Measurements from ENCODE around the gene SRRM3. TPM values are rescaled to one million over a fixed set of nuclear protein-coding genes. Genes with fewer than 3 reads are reported as not detected.

The SRRM3 gene
- polyA plus RNA-seq, 2 of the 4 experiments (the other 2 are of a cell fraction) = 2.4 to 7.0 TPM

GRCh38 chr7:76261329-76261728 lies 59.6 kb downstream of the SRRM3 start:
- CTCF ChIA-PET = interaction anchor here (1.7 to 9.6 kb wide), 9 partner anchors 20 to 197 kb away, joined by 5 to 127 read pairs (median 18); partner anchors contain the start of gene SRRM3
- WGBS (ENCODE audit: missing lambda C conversion rate) = 91% methylated on average over 11 of the region's 11 CpGs
- POLR2A ChIA-PET = no interaction called here

DNA sequence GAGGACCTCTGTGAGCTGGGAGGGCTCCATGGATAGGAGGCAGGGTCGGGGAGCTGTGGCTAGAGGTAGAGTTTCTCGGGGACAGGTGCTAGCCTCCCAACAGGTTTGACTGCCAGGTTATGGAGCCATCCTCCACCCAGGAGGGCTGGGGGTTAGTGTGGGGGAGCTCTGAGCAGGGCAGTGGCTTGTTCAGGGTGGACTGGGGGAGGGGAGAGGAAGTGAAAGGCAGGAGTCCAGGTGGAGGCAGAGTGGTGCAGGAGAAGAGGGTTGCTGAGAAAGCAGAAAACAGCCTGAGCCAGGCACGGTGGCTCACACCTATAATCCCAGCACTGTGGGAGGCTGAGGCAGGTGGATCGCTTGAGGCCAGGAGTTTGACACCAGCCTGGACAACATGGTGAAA lies 60.2 kb downstream of the SRRM3 start:
- ChIA-PET POLR2A (interaction anchor here (1.1 kb wide), 1 partner anchor 193 kb away, joined by 4 read pairs; no protein-coding TSS in a partner anchor), CTCF (interaction anchor here (0.6 to 9.6 kb wide), 28 partner anchors 10 to 307 kb away, joined by 3 to 127 read pairs (median 7); partner anchors contain the start of gene SRRM3)
- no peak for DNase-seq (ENCODE audit: low read depth in 1 of 2, low spot score in 1 of 2)

More at GRCh38 chr7:76261329-76261728, 59.6 kb downstream of the SRRM3 start:
- H3K4me2 ChIP-seq = no peak overlapping the region
- no peak for DNase-seq (ENCODE audit: low read depth in 1 of 2, low spot score in 1 of 2)
- TF ChIP-seq MAZ (IDR thresholded peaks at IDR 0.05; ENCODE audit: borderline replicate concordance, low read depth, low read length) (no peak), HOXA7 (CRISPR knock-in tag; IDR thresholded peaks at IDR 0.05) (no peak), RNF2 (IDR thresholded peaks at IDR 0.05; ENCODE audit: borderline replicate concordance, low read depth) (no peak)
- FAIRE-seq = no peak
- no peak overlapping the region for H3K4me3 ChIP-seq
- no peaks in the 10 kb centered on the region for H3K9me3 ChIP-seq
- H3K4me1 ChIP-seq = 0 out of 3 replicates have a peak, but pooled peaks cover 2% of the 10 kb centered on the region
- no peak overlapping the region for H3K27ac ChIP-seq
- ATAC-seq = no peak

More for the DNA sequence above, 60.2 kb downstream of the SRRM3 start:
- TF ChIP-seq POLR2A (IDR thresholded peaks at IDR 0.05; ENCODE audit: low read length) (no peak), HOXB13 (CRISPR knock-in tag; IDR thresholded peaks at IDR 0.05; ENCODE audit: low read depth) (no peak), HEYL (CRISPR knock-in tag; IDR thresholded peaks at IDR 0.05) (no peak), REST (IDR thresholded peaks at IDR 0.05) (no peak), KDM1A (IDR thresholded peaks at IDR 0.05; ENCODE audit: low read depth) (no peak), BCL3 (IDR thresholded peaks at IDR 0.05) (no peak), ESRRA (IDR thresholded peaks at IDR 0.05; ENCODE audit: borderline replicate concordance, low read length) (no peak), E2F6 (IDR thresholded peaks at IDR 0.05; ENCODE audit: borderline replicate concordance, low read depth) (no peak), MAFK (IDR thresholded peaks at IDR 0.05; ENCODE audit: partially characterized antibody) (no peak), POLR2AphosphoS2 (conservative IDR thresholded peaks at IDR 0.05; ENCODE audit: low read length) (no peak), TP53 (CRISPR knock-in tag; IDR thresholded peaks at IDR 0.05) (no peak), EHMT2 (IDR thresholded peaks at IDR 0.05; ENCODE audit: low read depth) (no peak), ZFP36 (IDR thresholded peaks at IDR 0.05; ENCODE audit: borderline replicate concordance, partially characterized antibody) (no peak), PBX3 (IDR thresholded peaks at IDR 0.05) (no peak), NFE2L2 (conservative IDR thresholded peaks at IDR 0.05; ENCODE audit: low read length) (no peak), NPAS2 (CRISPR knock-in tag; IDR thresholded peaks at IDR 0.05; ENCODE audit: borderline replicate concordance) (no peak), PHF8 (IDR thresholded peaks at IDR 0.05; ENCODE audit: borderline replicate concordance, low read depth) (no peak), ZNF302 (CRISPR knock-in tag; IDR thresholded peaks at IDR 0.05) (no peak), HDAC2 (IDR thresholded peaks at IDR 0.05) (no peak)
- TF ChIP-seq, protein P1, sequence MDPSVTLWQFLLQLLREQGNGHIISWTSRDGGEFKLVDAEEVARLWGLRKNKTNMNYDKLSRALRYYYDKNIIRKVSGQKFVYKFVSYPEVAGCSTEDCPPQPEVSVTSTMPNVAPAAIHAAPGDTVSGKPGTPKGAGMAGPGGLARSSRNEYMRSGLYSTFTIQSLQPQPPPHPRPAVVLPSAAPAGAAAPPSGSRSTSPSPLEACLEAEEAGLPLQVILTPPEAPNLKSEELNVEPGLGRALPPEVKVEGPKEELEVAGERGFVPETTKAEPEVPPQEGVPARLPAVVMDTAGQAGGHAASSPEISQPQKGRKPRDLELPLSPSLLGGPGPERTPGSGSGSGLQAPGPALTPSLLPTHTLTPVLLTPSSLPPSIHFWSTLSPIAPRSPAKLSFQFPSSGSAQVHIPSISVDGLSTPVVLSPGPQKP (IDR thresholded peaks at IDR 0.05; ENCODE audit: low read depth, low read length) = no peak
- Histone ChIP-seq H3K27ac (no peak overlapping the region), H3K4me2 (no peak overlapping the region), H3K9me3 (no peaks in the 10 kb centered on the region), H3K4me1 (0 out of 3 replicates have a peak, but pooled peaks cover 2% of the 10 kb centered on the region), H3K4me3 (no peak overlapping the region)
- ATAC-seq = no peak
- FAIRE-seq = no peak
- WGBS (ENCODE audit: missing lambda C conversion rate) = 69% methylated on average over 4 of the region's 4 CpGs
